Peyer's patch (tissue), 4 donors: ENCODE measurements around the gene NEK7.

Experiments
- POLR2A ChIP-seq, 2 donors: fragments of 450-650 bp; IDR thresholded peaks; one replicate each; pipeline ENCODE4 v1.5.1; 2017; ENCODE audit warnings: antibody characterized with exemption in 2 of 2, mild to moderate bottlenecking in 2 of 2, moderate library complexity in 2 of 2
- TF ChIP-seq, protein P1 (sequence below), 6 experiments: fragments of 450-650 bp in 4 of 6; fragments of 200-600 bp in 2 of 6; sonication (generic) in 1 of 6; IDR thresholded peaks; one replicate each; pipeline ENCODE4 v1.5.1; 2017 to 2019; ENCODE audit warnings: antibody characterized with exemption in 6 of 6, mild to moderate bottlenecking in 3 of 6, moderate library complexity in 1 of 6

DNA sequence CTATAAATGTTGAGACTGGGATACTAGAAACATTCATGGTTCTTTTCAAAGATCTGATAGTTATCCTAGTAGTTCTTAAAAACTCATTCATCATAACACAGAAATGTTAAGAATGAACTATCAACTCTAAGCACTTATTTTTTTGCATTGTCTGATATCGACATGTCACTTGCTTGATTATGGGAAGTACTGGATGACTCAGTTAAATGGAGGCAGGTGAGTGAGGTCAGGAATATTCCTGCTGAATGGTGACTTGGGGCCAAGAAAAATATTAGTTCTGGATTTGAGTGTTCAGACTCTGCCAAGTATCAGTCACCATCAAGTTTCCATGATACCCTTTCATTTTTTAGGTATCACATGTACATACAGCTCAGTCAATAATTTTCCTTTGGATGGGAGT lies 63.6 kb downstream of the NEK7 start:
- TF ChIP-seq, protein P1, sequence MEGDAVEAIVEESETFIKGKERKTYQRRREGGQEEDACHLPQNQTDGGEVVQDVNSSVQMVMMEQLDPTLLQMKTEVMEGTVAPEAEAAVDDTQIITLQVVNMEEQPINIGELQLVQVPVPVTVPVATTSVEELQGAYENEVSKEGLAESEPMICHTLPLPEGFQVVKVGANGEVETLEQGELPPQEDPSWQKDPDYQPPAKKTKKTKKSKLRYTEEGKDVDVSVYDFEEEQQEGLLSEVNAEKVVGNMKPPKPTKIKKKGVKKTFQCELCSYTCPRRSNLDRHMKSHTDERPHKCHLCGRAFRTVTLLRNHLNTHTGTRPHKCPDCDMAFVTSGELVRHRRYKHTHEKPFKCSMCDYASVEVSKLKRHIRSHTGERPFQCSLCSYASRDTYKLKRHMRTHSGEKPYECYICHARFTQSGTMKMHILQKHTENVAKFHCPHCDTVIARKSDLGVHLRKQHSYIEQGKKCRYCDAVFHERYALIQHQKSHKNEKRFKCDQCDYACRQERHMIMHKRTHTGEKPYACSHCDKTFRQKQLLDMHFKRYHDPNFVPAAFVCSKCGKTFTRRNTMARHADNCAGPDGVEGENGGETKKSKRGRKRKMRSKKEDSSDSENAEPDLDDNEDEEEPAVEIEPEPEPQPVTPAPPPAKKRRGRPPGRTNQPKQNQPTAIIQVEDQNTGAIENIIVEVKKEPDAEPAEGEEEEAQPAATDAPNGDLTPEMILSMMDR (IDR thresholded peaks at IDR 0.05): no peak
- no peak for TF ChIP-seq POLR2A (IDR thresholded peaks at IDR 0.05)
